Measurements from ENCODE around the gene SIRT7.
"Not testable (repeated sequence)": the region's sequence is repeated elsewhere in the genome, so short reads cannot be mapped to it uniquely, and the experiment has no call there.

The SIRT7 gene

DNA sequence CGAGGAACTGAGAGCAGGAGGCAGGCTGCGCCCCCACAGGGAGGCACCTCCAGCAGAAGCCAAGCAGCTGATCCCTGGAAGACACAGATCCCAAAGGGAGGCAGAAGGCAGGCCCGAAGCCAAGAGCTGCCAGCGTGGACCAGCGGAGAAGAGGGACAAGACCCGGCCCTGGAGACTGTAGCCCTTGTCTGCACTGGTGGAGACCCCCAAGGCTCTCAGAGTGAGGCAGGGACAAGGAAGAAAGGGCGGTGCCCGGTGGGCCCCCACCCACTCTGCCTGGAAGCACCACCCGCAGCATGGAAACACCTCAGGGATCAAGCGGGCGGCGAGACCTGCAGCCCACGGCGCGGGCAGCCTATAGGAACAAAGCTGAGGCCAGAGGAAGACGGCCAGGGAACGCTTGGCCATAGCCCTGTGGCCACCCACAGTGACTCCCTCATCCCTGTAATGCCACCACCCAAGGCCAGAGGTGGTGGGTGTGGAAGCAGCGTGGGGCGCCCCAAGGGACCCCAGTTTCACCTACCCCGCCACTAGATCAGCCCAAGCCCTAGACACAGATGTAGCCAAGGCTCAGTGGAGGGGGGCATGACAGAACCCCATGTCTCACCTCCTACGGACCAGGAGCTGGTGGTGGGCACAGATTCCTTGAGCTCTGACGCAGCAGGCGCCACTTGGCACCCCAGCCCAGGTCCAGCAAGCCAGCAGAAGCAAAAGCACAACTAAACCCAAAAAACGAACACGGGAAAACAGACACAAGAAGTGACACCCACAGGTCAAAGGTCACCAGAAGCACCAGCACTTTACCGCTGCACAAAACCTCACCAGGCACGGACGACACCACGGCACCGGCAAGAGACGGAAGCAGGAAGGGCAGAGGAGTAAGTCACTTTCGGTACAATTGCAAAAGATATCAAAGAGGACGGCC is 2.9 kb upstream of the SIRT7 start:
- DNase-seq (ENCODE audit: low read depth in 2 of 2) = no peak

DNA sequence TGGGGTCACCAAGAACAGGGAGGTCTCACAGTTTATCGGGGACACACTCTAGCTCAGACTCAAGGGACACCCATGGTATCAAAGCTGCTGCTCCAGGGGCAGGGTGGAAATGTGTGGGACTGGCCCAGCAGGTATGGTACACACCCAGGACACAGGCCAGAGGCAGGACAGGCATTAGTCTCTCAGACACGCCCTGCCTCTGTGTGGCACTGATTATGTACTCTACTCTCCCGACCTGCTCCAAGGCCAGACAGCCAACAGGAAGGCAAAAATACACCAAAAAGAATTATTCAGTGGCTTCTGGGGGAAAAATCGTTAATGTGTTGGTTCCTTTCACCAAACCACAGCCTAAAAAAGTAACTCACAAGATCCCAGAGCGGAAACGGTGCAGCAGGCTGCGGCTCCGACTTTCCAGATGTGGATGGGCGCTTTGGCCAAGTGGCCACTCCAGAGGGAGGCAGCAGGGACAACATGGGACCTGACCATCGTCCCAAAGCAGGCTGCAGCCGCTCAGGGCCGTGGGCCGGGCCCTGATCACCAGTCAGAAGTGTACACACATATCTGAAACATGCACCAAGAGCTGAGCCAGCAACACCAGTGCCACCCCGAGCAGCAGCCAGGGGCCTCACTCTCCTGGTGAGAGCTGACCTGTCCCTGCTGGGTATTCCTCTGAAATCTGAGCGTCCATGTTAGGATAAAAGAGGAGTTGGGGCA is 1.0 kb upstream of the SIRT7 start:
- DNase-seq (ENCODE audit: low read depth in 2 of 2) = no peak

DNA sequence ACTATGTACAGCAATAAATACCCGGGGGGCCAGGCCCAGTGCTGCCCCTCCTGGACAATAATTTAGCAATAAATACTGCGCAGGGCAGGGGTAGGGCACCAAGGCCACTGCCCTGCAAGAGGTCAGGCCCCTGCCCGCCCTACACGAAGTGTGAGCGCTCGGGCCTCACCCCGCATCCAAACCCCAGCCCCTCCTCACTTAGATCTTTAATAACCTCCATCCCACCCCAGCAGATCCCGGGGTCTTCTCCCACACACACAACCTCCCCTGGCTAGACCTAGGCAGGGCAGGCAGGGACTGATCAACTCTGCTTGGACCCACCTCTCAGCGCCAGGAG is 325 bp upstream of the SIRT7 start:
- DNase-seq (ENCODE audit: low read depth in 2 of 2) = not testable (repeated sequence)

DNA sequence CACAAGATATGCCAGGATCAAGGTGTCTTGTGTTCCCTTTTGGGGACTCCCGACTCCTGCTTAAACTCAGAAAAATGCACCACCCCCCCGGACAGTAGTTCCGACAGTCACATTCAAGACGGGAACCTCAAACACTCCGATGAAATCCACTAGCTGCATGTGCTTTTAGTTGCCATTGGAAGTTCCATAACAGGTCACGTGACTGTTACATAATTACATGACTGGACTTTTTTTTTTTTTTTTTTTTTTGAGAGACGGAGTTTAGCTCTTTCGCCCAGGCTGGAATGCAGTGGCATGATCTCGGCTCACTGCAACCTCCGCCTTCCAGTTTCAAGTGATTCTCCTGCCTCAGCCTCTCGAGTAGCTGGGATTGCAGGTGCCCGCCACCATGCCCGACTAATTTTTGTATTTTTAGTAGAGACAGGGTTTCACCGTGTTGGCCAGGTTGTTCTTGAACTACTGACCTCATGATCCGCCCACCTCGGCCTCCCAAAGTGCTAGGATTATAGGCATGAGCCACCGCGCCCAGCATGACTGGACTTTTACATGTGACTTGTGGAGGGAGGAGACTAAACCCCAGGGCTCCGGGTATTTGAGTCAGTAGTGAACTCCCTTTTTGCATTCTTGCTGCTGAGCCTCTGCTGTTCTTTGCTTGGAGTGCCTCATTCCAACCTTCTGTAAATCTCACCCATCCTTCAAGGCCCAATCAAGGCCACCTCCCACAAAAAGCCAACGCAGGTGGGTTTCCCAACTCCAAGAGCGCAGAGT is 1.6 kb downstream of the SIRT7 start:
- no peak for DNase-seq (ENCODE audit: low read depth in 2 of 2)

DNA sequence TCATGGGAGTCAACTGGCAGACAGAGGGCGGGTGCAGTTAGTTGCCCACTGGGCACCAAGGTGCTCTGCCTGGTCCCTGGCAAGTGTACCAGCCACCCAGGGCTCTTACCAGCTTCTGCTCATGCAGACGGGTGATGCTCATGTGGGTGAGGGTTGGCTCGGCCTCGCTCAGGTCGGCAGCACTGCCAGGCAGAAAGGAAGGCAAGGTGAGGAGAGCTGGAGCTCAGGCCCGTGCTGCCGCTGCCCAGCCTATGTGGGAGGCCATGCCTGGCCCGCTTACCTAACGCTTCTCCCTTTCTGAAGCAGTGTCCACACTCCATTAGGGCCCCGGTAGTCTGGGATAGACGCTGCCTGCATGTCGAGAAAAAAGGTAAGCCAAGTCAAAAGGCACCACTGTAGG is 2.6 kb downstream of the SIRT7 start:
- no peak for DNase-seq (ENCODE audit: low read depth in 2 of 2)

DNA sequence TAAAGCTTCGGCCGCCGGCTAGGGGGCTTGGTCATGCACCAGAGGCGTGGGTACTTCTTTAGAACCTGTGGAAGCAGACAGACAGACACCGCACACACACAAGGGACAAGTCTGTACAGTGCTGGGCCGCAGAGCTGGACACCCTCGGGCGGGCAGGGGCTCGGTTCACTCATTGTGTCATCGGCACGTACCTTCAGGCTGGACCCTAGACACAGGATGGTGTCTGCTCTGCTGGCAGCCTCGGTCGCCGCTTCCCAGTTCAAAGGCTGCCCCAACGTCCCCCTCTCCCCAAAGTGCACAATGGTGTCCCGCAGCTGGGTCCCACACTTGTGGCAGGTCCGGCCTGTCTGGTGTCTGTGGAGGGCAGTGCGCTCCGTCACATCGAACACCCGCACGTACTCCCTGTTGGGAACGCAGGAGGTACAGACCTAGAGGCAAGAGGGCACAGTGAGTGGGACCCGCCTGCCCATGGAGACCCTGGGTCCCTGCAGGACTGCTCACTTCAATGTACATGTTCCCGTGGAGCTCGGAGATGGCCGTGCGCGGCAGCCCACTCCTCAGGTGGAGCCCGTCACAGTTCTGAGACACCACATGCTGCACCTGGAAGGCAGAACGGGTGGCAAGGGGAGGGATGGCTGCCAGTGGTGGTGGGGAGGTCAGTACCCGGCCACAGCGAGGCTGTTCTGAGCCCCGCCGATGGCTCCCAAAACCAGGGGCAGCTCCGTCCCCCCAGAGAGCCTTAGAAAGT is 3.7 kb downstream of the SIRT7 start:
- no peak for DNase-seq (ENCODE audit: low read depth in 2 of 2)

DNA sequence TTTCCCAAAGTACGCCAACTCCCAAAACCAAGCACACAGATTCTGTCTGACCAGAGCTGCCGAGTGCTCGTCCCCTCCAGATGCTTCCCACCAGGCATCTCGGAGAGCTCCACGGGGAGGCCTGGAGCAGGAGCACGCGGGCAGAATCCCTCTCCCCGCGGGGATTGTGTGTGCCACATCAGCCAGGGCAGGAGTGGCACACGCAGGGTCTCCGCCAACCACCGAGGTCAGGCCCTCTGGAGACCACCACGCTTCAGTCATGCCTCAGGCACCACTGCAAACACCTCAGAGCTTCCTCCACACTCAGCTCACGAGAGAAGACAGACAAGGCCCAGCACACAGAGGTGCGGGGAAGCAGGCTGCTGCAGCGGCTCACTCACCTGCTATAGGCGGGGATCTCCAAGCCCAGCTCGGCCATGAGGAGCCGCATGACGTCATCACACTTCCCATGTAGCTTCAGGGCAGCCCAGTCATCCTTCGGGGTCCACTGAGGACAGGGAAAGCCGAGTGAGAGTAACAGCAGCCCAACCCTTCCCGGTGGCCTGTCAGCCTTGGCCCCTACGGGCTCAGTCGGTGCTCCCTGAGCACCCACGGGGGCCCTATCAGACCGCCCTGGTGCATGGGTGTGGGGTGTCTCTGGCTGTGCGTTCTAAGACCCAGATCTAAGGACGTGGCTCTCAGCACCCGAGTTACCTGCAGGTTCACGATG is 4.4 kb downstream of the SIRT7 start:
- no peak for DNase-seq (ENCODE audit: low read depth in 2 of 2)

DNA sequence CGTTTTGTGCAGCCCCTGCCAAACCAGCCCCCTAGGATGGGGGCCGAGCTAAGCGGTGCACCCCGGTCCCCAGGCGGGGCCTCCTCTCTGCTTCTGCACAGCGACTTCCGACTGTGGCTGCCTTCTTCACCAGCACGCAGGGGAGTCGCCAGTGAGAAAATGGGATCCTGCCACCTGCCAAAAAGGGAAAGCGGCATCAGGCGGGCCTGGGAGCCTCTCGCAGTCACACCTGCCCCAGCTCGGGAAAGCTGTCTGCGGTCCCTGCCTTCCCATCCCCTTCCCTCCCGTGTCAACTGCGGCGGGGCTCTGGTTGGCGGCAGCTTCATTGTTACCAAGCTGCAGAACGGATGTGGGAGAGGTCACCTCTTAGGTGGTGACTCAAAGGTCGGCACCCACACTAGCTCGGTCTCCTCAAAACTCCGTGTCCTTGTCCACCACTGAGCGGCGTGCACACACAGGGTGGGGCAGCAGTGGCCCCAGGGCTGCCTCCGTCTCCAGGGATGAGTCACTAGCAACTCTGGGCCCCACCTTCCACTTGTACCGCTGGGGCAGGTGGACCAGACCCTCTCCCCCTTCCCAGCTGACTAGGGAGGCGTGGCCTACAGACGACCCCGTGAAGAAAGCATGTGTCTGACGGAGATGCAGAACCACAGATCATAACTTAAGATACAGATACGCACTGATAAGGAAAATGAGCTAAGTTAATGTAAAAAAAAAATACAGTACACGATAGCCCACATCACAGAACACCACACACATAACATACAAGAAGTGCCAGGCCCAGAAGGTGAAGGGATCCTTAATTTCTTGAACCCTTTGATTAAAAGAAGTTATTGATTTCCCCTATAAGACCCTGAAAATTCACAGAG is 5.3 kb downstream of the SIRT7 start:
- DNase-seq (ENCODE audit: low read depth in 2 of 2) = no peak

DNA sequence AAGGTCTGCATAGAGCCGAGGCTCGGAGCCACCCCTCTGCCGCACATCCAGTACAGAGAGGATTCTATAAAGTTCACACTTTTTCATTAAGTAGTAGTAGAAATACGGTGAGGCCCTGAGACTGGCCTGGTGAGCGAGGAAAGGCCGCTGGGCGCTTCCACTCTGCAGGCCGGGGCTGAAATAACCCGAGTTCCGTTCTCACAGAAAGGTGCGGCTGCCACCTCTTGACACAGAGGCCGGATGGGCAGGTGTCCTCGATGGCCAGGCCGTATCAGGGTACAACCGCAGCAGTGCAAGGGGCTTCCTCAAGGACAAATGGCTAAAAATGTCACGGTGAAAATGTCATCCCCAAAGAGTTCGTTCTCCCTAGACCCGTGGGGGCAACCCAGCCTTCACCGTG is 6.0 kb downstream of the SIRT7 start:
- DNase-seq (ENCODE audit: low read depth in 2 of 2) = no peak

DNA sequence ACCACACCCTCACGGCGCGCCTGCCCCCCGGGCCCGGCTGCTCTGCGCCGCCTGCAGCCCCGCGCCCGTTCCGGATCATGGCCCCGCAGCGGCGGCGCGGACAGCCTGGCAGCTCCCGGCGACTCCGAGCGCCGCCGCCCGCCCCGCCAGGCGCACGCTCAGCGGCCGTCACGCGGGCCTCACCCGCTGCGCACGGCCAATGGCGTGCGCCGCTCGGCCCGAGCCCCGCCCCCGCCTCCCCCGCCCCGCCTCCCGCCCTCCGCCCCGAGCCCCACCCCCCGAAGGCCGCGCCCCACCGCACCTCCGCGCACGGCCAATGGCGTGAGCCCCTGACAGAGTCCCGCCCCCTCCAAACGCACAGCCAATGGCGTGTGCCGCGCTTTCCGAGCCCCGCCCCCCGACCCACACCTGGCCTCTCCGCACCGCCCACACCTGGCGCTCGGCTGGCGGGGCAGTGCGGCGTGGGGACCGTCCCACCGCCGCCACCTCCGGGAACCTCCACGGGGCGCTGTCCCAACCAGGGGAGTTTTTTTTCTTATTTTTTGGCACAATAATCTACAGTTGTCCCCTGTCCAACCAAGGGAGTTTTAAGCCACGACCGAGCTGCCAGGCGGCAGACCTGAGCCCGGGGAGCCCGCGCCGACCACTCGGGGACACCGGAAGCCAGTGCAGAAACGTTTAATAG is 6.6 kb downstream of the SIRT7 start, which contains the start of gene PCYT2:
Gene PCYT2 (minus strand): TSS at position 123 of the 685 bp plus-strand sequence. CDS start 44 bp downstream, at position 79.
- DNase-seq (ENCODE audit: low read depth in 2 of 2) = peak; percentile 85 to 89

DNA sequence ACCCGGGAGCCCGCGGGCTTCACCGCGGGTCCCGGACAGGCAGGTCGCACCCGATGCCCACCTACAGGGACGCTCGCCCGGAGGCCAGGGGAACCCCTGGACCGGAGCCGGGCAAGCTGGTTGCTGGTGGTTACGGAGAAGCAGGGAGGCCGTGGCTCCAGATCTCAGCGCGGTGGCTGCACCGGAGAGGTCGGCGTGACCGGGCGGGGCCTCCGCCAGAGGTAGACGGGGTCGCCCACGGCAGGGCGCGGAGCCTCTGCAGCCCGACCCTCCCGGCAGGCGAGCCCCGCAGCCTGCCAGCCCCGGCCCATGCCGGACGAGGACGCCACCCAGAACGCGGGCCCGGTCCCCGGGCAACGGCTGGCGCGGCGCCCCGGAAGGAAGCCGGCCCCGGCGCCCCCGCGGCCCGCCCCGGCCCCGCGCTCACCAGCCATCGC is 7.1 kb downstream of the SIRT7 start:
- no peak for DNase-seq (ENCODE audit: low read depth in 2 of 2)

DNA sequence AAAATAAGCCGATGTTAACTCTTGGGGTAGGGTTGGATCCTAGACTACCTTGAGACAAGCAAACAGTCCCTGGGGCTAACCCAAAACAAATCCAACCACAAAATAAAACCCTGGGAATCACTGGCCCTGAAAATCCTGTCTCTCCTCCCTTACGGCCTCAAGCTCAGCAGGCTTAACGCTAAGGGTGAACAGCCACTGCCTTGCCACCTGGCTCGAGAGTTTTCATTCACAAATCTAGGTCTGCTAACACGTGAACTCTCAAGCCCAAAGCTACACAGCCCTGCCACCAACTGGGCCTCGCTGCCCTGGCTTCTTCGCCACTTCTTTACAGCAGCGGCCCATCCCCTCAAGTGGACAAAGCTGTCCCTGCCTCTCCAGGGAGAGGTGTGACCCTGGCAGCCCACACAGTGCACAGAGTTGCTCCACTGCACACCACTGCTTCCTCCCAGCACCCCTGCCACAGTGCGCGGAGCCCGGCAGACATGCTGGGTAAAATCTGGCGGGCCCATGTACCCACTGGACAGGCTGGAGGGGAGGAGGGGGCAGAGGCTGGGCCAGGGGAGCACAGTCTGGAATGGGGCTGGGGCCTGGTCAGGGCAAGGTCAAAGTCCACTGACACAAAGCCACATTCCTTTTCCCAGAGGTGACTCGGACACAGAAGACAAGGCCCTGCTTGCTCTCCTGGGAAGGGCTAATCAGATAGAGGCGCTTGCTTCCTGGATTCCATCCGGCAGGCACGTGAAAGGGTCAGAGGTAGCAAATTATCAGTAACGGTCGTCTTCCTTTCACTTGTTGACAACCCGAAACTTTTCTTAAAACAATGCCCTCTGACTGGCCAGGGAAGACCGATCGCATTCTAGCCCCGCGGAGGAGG is 7.8 kb downstream of the SIRT7 start:
- DNase-seq (ENCODE audit: low read depth in 2 of 2) = no peak

DNA sequence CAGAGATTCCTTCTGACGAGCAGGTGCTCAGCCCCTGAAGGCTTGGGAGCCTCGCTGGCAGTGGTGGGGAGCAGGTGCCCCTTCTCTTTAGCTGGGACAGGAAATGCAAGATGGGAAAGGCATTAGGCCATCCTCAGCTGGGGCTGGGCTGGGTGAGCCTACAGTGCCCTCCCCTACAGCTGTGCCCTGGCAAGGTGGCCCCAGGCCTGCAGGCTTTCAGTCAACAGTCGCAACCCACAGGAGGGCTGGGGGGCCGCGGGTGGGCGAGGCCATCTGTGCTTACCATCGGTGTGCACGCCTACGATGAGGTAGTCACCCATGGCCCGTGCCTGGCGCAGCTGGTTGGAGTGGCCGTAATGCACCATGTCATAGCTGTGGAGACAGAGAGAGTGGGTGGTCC is 8.7 kb downstream of the SIRT7 start:
- no peak for DNase-seq (ENCODE audit: low read depth in 2 of 2)

DNA sequence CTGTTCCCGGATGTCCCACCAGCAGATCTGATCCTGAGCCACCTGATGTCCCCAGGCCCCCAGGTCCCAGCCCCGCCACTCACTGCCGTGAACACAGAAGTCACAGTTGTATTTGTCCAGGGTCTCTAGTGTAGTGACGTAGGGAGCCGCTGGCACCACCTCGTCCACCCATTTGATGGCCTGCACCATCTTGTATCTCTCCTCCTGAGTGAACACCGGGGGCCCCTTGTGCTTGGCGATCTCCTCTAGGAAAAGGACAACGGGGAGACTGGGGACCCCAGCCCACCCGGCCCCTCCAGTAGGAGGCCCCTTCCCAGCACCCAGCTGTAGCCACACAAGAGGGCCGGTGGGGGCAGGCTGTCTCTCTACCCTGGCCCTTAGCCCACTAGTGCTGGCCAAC is 9.2 kb downstream of the SIRT7 start:
- DNase-seq (ENCODE audit: low read depth in 2 of 2) = no peak

DNA sequence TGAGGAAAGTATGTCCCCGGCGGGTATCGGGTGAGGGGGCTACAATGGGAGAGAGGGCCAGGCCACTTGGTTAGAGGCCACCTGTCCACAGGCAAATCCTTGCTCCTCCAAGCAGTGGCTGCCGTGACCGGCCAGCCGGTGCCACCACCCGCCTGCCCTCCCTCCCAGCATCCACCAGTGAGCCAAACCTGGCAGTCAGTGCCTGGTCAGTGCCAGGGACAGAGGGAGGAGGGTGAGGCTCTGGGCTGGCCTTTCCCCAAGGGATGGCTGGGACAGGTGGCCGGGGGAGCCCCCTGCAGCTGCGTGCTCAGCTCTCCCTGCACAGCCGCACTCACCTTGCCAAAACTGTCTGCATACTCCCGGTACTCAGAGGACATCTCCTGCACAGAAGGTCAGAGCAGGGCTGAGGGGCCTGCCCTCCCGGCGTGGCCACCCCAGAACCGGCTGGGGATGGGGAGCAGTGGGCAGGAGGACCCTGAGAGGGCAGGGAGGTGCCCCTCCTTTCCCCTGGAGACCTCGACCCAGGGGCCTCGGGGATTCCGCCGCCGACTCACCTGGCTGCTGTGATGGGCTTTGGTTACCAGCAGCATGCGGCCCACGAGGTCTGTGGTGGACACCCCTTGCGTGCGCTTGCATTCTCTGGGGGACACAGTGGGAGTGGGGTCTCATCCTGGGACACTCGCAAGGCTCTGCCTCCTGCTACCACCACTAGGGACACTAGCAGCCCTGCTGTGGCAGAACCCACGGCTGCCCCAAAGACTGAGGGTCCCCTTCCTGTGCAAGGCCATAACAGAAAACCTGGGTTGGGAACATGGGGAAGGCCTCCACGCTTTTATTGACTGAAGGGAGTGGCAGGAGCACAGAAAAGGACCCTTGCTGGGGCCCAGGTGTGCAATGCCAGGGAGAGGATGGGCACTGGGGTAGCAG is 10.5 kb downstream of the SIRT7 start:
- no peak for DNase-seq (ENCODE audit: low read depth in 2 of 2)

DNA sequence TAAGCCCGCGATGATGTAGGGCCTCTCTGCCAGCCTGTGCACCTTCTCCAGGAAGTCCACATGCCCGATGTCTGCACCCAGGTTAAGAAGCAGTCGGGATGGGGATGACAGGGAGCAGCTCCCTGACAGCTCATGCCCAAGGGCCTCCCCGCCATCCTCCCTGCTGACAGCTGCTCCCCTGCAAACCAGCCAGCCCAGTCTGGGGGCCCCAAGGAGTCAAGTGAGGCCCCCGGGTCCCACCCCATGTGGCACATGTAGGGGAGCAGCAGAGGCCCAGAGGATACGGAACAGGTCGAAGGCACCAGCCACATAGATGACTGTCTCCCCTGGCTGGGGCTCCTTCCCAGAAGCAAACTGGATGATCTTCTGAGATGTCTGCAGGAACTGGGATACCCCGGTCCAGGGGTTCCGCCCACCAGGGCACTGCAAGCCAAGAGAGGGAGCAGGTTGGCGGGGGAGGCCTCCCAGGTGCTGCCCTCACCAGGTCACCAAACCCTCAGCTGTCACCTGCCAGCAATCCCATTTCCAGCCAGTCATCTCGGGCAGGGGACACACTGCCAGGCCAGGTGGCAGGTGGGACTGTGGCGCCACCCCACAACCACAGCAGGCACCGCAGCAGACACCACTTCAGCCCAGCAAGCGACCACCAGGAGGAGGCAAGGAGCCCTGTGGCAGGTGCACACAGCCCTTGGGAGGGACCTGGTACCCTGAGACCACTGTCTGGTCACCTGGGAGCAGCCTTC is 11.3 kb downstream of the SIRT7 start:
- DNase-seq (ENCODE audit: low read depth in 2 of 2) = no peak

DNA sequence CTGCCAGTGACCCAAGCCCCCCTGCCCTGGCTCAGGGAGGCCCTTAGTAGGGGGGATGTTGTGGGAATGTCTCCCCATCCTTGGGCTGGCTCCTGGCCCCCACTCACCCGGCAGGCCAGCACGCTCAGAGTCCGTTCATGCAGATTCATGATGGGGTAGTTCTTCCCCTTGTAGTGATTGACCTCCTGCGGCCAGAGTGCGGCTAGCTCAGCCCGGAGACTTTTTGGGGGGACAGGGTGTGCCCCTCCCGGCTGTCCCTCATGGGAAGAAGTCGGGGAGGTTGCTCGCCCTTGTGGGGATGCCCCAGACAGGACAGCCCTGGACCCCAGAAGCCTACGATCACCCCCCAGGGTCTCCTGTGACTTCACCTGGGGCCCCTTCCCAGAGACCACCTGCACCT is 12.0 kb downstream of the SIRT7 start:
- no peak for DNase-seq (ENCODE audit: low read depth in 2 of 2)

All from stimulated activated CD8-positive, alpha-beta memory T cell treated with anti-CD3 and anti-CD28 coated beads, Interleukin-15, amount 100 ng/mL, for 48 hours (primary cell).